Rectal smooth muscle tissue (tissue), 1 donor: ENCODE measurements around the gene NAT10.

Experiments
- H3K27ac ChIP-seq: one replicate; pipeline ENCODE4 v1.7.0; 2013; ENCODE audit warnings: low read depth, low read length, inconsistent platforms
- H3K27me3 ChIP-seq: one replicate; pipeline ENCODE4 v1.7.0; 2013; ENCODE audit warnings: low read length; ENCODE audit not compliant: control insufficient read depth, insufficient read depth
- H3K36me3 ChIP-seq: one replicate; pipeline ENCODE4 v1.7.0; 2013; ENCODE audit warnings: low read length; ENCODE audit not compliant: control insufficient read depth, insufficient read depth
- H3K4me1 ChIP-seq: one replicate; pipeline ENCODE4 v1.7.0; 2013; ENCODE audit warnings: low read length; ENCODE audit not compliant: control insufficient read depth, insufficient read depth
- H3K4me3 ChIP-seq: one replicate; pipeline ENCODE4 v1.7.0; 2013; ENCODE audit warnings: low read length
- H3K9ac ChIP-seq: one replicate; pipeline ENCODE4 v1.7.0; 2013; ENCODE audit warnings: low read length

Gene NAT10

GRCh38 chr11:34155057-34155756, 49.8 kb downstream of the NAT10 start:
- Histone ChIP-seq H3K4me1 (peaks cover 17% of the 10 kb centered on the region), H3K9ac (no peak overlapping the region), H3K36me3 (no peaks in the 10 kb centered on the region), H3K4me3 (peak overlapping the region; percentile 28), H3K27me3 (no peaks in the 10 kb centered on the region), H3K27ac (peak overlapping the region; percentile 81)

GRCh38 chr11:34155757-34156062, 50.3 kb downstream of the NAT10 start:
- H3K36me3 ChIP-seq: no peaks in the 10 kb centered on the region
- H3K4me1 ChIP-seq: peaks cover 17% of the 10 kb centered on the region
- H3K27ac ChIP-seq: peak overlapping the region; percentile 81
- no peaks in the 10 kb centered on the region for H3K27me3 ChIP-seq
- peak overlapping the region; percentile 34 for H3K9ac ChIP-seq
- peak overlapping the region; percentile 28 for H3K4me3 ChIP-seq

DNA sequence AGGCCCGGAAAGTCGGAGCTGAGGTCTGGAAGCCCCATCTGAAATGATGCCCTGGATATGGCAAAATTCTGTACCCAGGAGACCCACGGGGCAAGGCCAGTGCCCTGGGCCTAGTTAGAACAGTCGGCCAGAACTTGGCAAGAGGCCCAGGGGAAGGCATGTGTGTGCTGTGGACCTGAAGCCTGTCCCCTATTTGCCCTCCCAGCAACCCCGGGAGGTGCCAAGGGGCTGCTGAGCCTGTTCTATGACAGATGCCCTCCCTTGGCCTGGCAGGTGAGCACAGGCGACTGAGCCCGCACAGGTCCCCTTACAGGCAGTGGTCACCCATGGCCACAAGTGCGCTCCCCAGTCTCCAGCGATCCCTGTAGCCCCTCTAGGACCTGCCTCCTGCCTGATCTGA, 51.7 kb downstream of the NAT10 start:
- H3K27me3 ChIP-seq: no peaks in the 10 kb centered on the region
- no peak overlapping the region for H3K4me3 ChIP-seq
- no peaks in the 10 kb centered on the region for H3K36me3 ChIP-seq
- H3K4me1 ChIP-seq: peaks cover 17% of the 10 kb centered on the region
- H3K27ac ChIP-seq: no peak overlapping the region
- H3K9ac ChIP-seq: no peak overlapping the region

DNA sequence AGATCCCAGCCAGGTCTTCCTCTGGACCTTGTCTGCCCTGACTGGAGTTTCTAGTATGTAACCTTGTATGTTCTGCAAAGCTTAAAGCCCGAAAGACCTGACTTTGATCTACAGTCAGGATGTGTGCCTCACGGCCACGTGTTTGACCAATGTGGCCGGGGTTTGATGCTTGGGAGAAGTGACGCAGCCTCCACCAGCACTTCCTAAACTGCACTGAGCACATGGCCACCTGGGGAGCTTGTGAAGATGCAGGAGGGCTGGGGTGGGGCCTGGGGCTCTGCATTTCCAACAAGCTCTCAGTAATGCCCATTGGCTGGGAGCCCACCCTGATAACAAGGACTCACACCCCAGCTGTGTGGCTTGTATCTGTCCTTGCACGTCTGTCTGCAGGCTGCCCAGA, 53.2 kb downstream of the NAT10 start:
- Histone ChIP-seq H3K27me3 (no peaks in the 10 kb centered on the region), H3K4me3 (no peak overlapping the region), H3K4me1 (peaks cover 17% of the 10 kb centered on the region), H3K27ac (no peak overlapping the region), H3K36me3 (no peaks in the 10 kb centered on the region), H3K9ac (no peak overlapping the region)

GRCh38 chr11:34160049-34160721, 54.8 kb downstream of the NAT10 start:
- Histone ChIP-seq H3K36me3 (no peaks in the 10 kb centered on the region), H3K9ac (no peak overlapping the region), H3K4me3 (no peak overlapping the region), H3K27me3 (no peaks in the 10 kb centered on the region), H3K27ac (no peak overlapping the region), H3K4me1 (peaks cover 9% of the 10 kb centered on the region)

GRCh38 chr11:34160791-34161190, 55.4 kb downstream of the NAT10 start:
- H3K4me3 ChIP-seq: no peak overlapping the region
- no peaks in the 10 kb centered on the region for H3K27me3 ChIP-seq
- H3K4me1 ChIP-seq: peaks cover 4% of the 10 kb centered on the region
- H3K9ac ChIP-seq: no peak overlapping the region
- no peak overlapping the region for H3K27ac ChIP-seq
- H3K36me3 ChIP-seq: no peaks in the 10 kb centered on the region

- no peak overlapping the region for H3K4me3 ChIP-seq
- H3K4me1 ChIP-seq: no peaks in the 10 kb centered on the region
- H3K27me3 ChIP-seq: no peaks in the 10 kb centered on the region
- no peak overlapping the region for H3K27ac ChIP-seq
- no peaks in the 10 kb centered on the region for H3K36me3 ChIP-seq
- no peak overlapping the region for H3K9ac ChIP-seq
Measured at GRCh38 chr11:34161361-34161760, 55.9 kb downstream of the NAT10 start.

DNA sequence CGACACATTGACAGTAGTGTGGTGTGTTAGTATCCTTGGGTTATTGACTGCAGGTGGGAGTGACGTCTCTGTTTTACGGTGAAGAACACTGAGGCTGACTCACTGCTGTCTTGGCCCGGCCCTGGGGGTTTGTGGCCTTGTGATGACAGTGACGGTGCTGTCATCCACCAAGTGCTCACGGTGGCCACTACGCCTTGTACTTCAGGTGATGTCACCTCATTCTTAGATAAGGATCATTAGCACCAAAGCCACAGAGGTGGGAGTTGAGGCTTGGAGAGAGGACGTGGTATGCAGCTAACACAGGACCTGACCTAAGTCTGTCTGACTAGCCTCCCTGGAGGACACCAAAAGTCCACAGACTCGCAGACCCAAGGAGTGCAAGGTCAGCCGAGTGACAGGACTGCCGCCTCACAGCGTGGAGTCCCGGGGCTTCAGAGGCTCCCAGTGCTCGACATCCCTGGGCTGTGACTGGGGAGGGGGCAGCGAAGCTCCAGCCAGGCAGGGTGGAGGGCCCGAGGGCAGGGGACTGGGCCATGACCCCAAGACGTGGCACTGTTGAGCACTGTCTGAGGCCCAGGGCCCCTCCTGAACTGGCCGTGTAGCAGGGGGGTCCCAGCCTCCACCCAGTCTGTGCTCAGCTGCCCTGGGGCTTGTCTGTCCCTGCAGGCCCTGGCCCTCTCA, 56.5 kb downstream of the NAT10 start:
- H3K4me1 ChIP-seq: no peaks in the 10 kb centered on the region
- H3K27ac ChIP-seq: no peak overlapping the region
- H3K9ac ChIP-seq: no peak overlapping the region
- no peaks in the 10 kb centered on the region for H3K27me3 ChIP-seq
- no peaks in the 10 kb centered on the region for H3K36me3 ChIP-seq
- no peak overlapping the region for H3K4me3 ChIP-seq

DNA sequence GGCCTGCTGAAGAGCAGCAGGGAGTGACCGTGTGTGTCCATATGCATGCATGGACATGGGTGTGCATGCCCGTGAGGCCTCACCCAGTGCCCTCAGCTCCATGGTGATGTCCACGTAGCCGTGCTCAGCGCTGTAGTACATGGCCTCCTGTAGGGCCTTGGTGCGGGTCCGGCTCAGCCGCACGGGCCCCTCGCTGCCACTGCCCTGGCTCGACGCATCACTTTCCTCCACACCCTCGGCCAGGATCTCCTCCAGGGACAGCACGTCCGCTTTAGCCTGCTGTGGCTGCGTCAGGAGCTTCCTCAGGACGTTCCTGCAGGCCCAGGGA, 57.0 kb downstream of the NAT10 start:
- Histone ChIP-seq H3K27me3 (no peaks in the 10 kb centered on the region), H3K27ac (no peak overlapping the region), H3K4me1 (no peaks in the 10 kb centered on the region), H3K36me3 (no peaks in the 10 kb centered on the region), H3K9ac (no peak overlapping the region), H3K4me3 (no peak overlapping the region)

- H3K36me3 ChIP-seq: no peaks in the 10 kb centered on the region
- H3K9ac ChIP-seq: no peak overlapping the region
- H3K27me3 ChIP-seq: no peaks in the 10 kb centered on the region
- H3K4me1 ChIP-seq: no peaks in the 10 kb centered on the region
- H3K4me3 ChIP-seq: no peak overlapping the region
- H3K27ac ChIP-seq: no peak overlapping the region
Measured at GRCh38 chr11:34162856-34163255, 57.4 kb downstream of the NAT10 start.

- H3K4me3 ChIP-seq: no peak overlapping the region
- H3K9ac ChIP-seq: no peak overlapping the region
- no peaks in the 10 kb centered on the region for H3K4me1 ChIP-seq
- H3K27me3 ChIP-seq: no peaks in the 10 kb centered on the region
- H3K27ac ChIP-seq: no peak overlapping the region
- H3K36me3 ChIP-seq: no peaks in the 10 kb centered on the region
Measured at GRCh38 chr11:34165121-34165520, 59.7 kb downstream of the NAT10 start.

DNA sequence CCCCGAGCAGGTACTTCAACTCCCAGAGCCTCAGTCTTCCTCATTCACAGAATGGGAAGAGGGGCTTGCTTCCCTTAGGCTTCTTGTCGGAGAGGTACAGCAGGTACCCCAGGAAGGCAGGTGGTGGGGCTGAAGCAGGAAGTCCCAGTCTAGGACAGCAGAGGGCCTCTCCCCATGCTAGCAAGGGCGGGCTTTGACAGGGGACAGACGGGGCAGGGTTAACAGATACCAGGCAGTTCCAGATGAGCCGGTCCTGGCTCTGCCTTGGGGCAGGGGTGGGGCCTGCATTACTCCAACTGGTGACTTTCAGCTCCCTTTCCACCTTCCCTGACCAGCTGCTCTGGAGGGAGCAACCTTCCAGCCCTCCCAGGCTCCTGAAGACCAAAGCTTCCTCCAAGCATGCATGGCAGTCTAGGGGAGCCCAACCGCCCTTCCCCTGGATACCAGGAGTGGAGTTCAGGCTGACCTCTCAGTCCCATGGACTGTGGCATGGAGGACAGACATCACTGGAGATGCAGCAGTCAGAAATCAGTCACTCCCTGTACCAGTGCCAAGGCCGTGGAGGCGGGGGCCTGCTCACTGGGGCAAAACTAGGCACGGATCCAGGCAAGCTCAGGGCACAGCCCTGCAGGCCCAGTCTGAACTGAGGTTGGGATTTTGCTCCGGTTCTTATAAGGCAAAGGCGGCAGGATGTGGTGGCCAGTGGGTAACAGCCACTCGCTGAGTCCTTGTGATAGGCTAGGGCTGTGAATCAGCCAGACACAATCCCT, 60.5 kb downstream of the NAT10 start:
- Histone ChIP-seq H3K9ac (no peak overlapping the region), H3K4me1 (no peaks in the 10 kb centered on the region), H3K27me3 (no peaks in the 10 kb centered on the region), H3K27ac (no peak overlapping the region), H3K4me3 (no peak overlapping the region), H3K36me3 (no peaks in the 10 kb centered on the region)
